Epithelial cell of proximal tubule (primary cell): ENCODE results near the gene TINAG. TPM values are rescaled to one million over a fixed set of nuclear protein-coding genes. Genes with fewer than 3 reads are reported as not detected.
"Not testable (repeated sequence)": the region's sequence is repeated elsewhere in the genome, so short reads cannot be mapped to it uniquely, and the experiment has no call there.

Source experiments
- DNase-seq: peaks from one replicate; pipeline ENCODE4 v3.0.0-alpha.2; 2011; ENCODE audit warnings: low read depth
- H3K4me3 ChIP-seq: 2 replicates; pipeline ENCODE4 v1.5.1; 2011; ENCODE audit warnings: low read depth, mild to moderate bottlenecking, low read length
- total RNA-seq: library from RNA; depleted of rRNA; stranded (reverse); fragments of >200 nt; gene quantifications from 2 replicates; pipeline ENCODE4 v1.2.3, GENCODE V29; 2015
- TF ChIP-seq, protein P1 (sequence below): conservative IDR thresholded peaks from 2 replicates; pipeline ENCODE4 v1.5.1; 2012; ENCODE audit warnings: low read depth, mild to moderate bottlenecking, low read length

TINAG gene
- total RNA-seq, 1 donor from 2014 or later: 17.9 TPM

DNA sequence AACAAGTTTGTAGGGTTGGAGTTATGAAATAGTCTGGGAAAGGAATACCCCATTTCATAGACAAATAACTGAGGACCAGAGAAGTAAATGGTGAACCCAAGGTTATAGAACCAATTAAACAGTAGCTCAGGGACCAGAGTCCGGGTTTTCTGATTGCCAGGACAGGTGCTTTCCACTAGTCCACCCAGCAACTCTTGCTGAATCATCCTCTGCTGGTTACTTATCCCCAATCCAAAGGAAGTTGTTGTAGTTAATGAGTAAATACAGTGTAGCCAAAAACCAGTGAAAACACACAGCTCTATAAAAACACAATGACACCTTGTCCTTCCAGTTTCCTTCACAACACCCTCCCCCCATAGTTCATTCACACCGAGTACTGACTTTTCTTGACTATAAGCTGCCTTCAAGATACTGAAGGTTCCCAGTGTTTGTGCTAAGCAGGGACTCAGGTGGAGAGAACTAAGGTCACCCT is 766 bp upstream of the TINAG start:
- TF ChIP-seq, protein P1, sequence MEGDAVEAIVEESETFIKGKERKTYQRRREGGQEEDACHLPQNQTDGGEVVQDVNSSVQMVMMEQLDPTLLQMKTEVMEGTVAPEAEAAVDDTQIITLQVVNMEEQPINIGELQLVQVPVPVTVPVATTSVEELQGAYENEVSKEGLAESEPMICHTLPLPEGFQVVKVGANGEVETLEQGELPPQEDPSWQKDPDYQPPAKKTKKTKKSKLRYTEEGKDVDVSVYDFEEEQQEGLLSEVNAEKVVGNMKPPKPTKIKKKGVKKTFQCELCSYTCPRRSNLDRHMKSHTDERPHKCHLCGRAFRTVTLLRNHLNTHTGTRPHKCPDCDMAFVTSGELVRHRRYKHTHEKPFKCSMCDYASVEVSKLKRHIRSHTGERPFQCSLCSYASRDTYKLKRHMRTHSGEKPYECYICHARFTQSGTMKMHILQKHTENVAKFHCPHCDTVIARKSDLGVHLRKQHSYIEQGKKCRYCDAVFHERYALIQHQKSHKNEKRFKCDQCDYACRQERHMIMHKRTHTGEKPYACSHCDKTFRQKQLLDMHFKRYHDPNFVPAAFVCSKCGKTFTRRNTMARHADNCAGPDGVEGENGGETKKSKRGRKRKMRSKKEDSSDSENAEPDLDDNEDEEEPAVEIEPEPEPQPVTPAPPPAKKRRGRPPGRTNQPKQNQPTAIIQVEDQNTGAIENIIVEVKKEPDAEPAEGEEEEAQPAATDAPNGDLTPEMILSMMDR: no peak
- peak; percentile 96 for DNase-seq
- peak overlapping the region; percentile 73 for H3K4me3 ChIP-seq

DNA sequence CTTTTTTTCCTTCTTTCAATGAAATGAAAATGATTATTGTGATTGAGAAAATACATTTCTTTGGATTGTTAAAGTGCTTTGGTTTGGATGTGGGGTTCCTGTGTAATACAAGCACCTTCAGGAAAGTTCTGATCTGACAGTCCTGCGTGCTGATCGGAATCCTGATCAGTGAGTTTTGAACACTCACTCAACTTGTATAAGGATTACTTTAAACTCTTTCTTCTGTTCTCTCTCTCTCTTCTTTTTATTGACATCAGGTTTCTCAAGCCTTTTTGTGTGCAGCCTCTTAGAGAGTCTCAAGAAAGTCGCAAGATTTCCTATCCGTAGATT is 710 bp downstream of the TINAG start:
- no peak for DNase-seq
- TF ChIP-seq, protein P1: no peak
- H3K4me3 ChIP-seq: peak overlapping the region; percentile 73

- H3K4me3 ChIP-seq: peak overlapping the region; percentile 73
- no peak for DNase-seq
- TF ChIP-seq, protein P1: no peak
Measured at GRCh38 chr6:54310377-54311152, 2.3 kb downstream of the TINAG start.

DNA sequence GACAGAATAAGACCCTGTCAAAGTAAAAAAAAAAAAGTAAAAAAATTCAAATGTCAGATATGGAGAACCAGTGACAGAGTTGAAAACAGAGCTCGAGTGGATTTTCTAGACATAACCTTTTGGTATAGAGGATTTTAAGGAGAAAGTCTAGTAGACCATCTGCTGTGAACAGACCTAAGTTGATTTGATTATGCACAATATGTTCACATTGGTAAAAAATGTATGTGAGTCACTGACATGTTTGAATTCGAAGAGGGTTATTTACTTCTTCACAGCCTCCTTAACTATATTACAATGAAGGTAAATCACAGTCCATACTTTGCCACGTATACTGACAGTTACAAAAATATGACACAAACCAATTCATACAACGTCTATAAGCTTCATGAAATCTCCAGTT is 7.4 kb downstream of the TINAG start:
- peak overlapping the region; percentile 73 for H3K4me3 ChIP-seq
- no peak for DNase-seq
- TF ChIP-seq, protein P1: no peak

GRCh38 chr6:54320871-54321270 is 12.6 kb downstream of the TINAG start:
- DNase-seq: no peak
- TF ChIP-seq, protein P1: no peak
- no peak overlapping the region for H3K4me3 ChIP-seq

DNA sequence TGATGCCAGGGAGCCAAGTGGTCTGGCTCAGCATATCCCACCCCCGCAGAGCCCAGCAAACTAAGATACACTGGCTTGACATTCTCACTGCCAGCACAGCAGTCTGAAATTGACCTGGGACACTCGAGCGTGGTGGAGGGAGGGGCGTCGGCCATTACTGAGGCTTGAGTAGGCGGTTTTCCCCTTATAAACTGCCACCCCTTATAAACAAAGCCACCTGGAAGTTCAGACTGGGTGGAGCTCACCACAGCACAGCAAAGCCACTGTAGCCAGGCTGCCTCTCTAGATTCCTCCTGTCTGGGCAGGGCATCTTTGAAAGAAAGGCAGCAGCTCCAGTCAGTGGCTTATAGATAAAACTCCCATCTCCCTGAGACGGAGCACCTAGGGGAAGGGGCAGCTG is 19.4 kb downstream of the TINAG start:
- TF ChIP-seq, protein P1: no peak
- DNase-seq: no peak

GRCh38 chr6:54331571-54331970 is 23.3 kb downstream of the TINAG start:
- not testable (repeated sequence) for DNase-seq, H3K4me3 ChIP-seq

More for the DNA sequence above, 19.4 kb downstream of the TINAG start:
- H3K4me3 ChIP-seq: no peak overlapping the region
